ENCODE measurements around the gene JOSD2.

DNA sequence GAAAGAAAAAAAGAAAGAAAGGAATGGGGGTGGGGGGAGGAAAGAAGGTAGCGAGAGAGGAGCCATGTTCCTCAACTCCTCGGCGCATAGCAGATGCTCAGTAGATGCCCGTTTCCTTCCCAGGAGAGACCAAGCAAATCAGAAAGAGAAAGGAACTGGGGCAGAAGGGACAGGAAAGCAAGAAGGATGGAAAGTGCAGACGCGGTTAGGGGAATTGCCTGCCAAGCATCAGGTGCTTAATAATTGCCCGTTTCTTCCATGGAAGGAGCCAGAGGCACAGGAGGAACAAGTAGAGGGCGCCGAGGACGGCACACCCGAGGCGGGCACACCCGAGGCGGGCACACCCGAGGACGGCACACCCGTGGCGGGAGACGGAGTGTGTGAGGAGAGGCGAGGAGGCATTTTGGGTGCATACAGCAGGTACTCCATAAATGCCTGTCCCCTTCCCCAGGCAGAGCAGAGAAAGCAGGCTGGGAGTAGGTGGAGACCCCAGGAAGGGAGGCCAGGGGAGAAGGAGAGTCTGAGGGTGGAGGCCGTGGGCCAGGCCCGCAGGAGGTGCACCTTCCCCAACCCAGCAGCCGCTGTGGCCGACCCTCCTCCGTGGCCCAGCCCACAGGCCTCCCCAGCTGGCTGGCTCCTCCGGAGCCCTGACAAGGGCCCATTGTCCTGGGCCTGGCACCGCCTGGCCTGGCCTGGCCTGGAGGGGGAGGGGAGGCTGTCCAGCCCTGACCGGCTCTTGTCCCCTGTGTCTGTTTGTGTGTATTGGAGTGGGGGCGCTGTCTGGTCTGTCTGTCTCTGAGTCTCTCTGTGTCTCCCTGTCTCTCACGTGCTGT is 14.6 kb downstream of the JOSD2 start:
- no peak for TF ChIP-seq CTCF (IDR thresholded peaks at IDR 0.05)
- no peak for TF ChIP-seq POLR2A (IDR thresholded peaks at IDR 0.05)

All from esophagus squamous epithelium (tissue), 4 donors.